T-helper 22 cell (primary cell): ENCODE data around the gene PHGDH.
"Not testable (repeated sequence)": the region's sequence is repeated elsewhere in the genome, so short reads cannot be mapped to it uniquely, and the experiment has no call there.

Source experiments
- DNase-seq: peaks from one replicate; pipeline ENCODE4 v3.0.0-alpha.2; 2020; ENCODE audit warnings: low read depth

PHGDH gene

DNA sequence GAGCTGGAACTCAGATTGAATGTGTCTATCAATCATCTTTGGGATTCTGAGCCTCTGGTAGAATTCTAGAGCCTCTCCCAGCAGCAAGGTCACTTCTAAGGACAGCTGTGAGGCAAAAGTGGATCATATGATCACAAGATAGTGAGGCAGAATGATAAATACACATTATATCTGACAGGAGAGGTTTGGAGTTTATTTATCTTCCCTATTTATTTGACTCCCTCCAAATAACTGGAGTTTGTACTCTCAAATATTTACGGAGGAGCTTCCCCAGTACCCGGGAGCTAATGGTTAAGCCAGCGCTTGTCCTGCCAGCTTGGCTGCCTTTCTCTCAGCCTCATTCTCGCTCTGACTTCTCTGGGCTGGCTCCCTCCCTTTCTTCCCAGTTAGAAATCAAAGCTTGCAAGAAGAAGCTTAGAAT, 54.6 kb downstream of the PHGDH start:
- no peak for DNase-seq

DNA sequence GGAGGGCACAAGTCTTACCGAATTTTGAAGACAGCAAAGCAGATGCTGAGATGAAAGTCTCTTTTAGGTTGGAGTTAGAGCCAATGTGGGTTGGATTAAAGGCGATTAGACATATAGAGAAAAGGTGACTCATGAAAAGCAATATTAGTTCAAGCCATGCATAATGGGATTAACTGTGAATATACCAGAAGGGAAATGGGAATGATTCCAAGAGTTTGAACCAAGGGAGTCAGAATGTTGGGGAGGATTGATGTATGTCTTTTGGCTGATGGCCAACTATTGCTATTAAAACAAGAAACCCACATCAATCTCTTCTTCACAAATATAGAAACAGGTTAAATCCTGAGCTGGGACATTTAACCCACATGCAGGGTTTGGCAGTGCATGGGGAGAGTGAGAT, 55.8 kb downstream of the PHGDH start:
- no peak for DNase-seq

DNA sequence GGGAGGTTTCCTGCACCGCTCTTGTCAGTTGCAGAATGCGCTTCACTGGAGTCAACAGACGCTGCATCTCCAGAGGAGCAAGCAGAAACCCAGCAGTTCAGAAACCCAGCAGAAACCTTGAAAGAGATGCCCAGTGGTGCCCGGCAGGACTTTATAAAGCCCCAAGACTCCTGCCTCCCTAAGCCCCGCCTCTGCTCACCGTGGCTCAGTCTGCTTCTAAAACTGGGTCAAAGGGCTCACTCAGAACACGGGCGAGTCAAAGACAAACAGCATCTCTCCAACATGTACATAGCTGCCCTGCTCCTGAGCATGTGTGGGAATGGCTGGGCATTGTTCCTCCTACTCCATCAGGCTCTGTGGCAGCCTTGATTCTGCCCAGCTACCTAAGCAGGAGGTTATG, 57.0 kb downstream of the PHGDH start, which contains the start of gene HMGCS2:
HMGCS2 (minus strand) TSS at position 128 of the 400 bp plus-strand sequence; CDS start at position 67, 61 bp downstream.
- no peak for DNase-seq

DNA sequence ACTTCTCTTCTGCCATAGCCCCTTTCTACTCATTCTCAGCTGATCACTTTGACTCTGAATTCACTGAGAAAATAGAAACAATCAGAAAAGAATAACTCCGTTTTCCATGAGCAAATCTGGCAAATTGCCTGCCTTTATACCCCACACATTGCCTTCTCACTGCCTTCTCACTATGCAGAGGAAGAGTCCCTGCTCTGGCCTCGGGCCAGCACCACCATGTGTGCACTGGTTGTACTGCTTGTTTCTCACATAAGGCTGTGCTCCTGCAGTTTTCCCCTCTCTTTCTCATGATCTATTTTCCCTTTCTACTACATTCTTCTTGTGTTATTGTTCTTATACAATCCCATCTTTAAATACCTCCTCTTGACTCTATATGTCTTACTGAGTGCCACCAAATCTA, 59.3 kb downstream of the PHGDH start:
- DNase-seq, result no peak

DNA sequence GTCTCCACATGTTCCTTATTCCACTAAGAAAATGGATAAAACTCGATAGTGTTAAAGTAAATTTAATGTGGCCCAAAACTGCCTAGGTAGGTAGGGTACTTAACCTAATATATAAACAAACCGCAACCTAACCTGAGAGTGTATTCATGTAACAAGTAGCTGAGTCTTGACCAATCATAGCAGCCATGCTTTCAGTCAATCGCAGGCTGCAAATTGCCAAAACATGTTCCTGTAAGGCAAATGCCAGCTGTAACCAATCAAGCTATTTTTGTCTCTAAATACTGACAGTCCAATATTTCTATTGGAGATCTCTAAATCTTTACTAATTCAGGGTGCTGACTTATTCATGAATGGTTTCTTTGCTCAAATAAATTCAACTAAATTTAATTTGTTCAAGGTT, 60.0 kb downstream of the PHGDH start:
- DNase-seq, result no peak

DNA sequence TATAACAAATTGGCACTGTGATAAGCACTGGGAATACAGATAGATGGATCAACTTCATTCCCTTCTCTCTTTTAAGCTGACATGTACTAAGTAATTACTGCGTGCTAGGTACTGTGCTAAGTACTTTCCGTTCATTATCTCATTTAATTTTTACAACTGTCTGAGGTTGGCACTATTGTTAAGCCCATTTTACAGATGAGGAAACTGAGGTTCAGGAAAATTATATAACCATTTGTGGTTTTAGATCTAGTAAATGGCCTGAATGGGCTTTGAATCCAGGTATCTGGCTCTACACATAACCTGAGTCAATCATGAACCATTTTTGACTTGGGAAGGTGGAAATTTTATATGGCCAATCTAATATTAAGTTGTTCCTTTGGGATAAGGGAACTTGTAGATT, 60.6 kb downstream of the PHGDH start:
- no peak for DNase-seq

DNA sequence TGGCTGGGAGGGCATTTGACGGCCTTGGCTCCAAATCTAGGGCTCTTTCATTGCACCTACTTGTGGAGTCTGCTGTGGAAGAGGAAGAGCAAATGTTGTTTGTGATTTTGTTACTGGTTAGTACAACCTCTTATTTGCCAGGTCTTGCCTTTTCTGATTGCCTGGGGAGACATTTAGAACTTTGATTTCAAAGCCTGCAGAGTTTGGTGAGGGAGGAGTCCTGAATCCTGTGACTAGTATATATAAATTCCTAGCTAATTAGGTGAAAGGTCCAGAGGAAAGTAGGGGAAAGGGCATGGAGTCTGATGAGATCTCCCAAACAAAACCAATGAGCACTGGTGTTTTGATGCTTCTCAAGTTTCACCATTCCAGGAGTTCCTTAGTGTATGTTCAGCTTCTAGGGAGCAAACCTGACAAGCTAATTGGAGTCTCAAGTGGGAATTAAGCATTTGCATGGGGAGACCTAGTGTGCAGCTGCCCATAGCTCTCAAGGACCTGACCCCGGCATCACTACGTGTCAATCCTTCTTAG, 62.0 kb downstream of the PHGDH start:
- no peak for DNase-seq

DNA sequence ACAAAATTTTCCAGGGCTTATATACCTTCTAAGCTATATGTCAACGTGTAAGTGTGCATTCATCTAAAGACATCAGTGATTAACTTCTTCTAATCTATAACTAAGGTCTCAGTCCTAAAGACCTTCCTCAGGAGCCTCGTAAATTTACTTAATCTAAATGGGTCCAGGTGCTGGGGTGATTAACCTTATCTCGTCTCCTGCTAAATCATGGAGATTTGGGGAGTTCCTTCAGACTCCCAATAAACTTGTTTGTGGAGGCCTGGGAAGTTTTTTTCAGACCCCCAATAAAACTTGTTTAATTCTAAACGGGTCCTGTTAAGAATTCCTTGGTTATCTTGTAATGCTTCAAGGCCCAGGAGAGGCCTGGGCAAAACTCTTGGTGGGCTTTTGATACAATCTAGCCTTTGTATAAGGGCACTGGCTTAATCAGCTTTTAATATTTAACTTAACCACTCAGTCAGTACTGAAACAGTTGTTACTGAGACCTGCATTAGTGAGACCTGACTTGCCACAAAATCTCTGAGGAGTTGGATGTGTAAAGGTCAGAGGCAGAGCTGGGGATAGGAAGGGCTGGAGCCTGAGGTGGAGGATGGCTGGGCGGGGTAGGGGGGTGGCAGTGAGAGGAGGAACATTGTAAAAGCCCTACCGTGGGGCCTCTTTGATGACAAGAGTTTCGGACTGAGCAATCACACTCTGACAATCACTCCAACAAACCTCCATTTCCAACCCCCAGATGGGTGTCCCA, 63.2 kb downstream of the PHGDH start:
- no peak for DNase-seq

DNA sequence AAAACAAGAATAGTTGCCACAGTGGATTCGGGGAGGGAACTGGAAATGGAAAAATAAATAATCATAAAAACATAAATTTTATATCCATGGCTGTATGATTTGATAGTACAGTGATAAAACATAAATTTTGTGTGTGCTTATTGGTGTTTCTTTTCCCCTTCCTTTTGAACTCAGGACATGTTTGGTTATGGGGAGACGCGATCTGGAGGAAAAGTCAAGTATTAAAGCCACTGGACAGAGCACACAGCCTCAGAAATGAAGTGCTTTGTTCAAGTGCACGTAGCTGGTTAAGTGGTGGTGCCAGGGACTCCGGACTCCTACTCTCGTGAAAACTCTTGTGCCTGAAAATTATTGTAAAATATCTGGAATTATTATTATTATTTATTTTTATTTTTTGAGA, 66.6 kb downstream of the PHGDH start:
- no peak for DNase-seq

DNA sequence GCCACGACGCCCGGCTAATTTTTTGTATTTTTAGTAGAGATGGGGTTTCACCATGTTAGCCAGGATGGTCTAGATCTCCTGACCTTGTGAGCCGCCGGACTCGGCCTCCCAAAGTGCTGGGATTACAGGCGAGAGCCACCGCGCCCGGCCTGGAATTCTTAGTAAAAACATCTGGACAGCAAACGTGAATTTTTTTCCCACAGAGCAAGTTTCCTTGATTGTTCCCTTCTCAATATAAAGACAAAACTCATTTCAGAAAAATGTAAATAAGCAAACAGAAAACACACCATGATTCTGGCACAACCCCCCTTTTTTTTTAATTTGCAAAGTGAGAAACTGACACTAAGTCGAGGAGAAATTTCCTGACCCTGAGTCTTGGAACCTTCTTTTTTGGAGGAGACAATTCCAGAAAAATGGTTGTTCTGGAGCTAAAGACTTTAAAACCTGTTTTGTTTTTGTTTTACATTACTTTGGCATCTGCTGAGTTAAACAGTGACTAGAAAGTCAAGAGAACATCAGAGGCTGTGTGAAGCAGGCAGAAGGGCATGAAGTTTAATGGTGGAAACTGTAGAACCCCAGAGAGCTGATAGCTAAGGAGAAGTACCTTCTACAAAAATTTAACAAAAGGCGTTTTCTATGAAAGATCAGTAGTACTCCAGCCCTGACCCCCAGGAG, 67.3 kb downstream of the PHGDH start:
- DNase-seq, result no peak

DNA sequence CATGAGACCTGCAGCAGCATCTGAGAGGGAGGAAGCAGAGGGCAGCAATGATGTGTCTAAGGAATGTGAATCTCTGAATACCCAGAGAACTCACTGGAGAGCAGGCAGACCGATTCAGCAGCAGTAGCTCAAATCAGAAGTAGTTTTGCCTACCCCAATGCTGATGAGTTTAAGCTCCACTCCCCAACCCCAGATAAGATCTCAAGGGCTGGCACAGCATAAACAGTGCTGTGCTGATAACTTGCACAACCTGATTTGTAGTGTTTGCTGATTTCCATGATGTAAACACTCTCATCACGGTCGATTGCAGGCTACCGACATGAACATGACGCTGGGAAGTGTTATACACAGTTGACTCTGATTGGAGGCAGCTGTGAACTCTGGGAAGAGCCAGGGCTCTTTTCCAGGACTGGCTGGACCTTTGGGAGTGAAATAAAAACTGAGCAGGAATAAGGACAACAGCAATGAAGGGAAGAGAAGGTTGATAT, 68.2 kb downstream of the PHGDH start:
- DNase-seq, result no peak

DNA sequence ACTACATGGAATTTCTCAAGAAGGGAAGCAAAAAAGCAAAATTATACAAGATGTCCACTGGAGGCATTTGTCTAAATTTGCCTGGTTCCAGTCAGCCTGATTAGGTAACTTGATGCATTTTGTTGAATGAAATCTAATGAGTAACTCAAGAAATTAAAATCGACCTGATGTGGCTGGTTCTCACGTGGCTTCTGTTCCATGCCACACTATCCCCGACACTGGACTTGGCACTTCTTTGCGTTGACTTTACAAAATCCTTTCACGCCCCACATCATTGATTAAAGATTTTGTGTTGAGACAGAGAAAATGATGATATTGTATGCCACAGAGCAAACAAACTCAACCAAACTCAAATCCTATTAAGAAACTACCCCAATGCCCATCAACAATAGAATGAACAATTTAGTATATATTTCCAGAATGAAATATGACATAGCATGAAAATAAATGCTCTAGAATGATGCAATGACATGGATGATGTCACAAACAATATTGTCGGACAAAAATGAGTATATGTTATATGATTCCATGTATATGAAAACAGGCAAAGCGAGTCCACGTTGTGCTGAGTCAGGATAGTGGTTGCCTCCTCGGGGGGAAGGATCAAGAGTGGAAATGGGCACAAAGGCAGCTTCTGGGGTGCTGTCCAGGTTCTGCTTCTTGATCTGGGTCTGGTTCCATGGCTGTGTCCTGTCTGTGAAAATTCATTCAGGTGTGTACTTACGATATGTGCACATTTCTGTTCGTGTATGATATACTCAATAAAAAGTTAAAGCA, 69.9 kb downstream of the PHGDH start:
- DNase-seq, result no peak

DNA sequence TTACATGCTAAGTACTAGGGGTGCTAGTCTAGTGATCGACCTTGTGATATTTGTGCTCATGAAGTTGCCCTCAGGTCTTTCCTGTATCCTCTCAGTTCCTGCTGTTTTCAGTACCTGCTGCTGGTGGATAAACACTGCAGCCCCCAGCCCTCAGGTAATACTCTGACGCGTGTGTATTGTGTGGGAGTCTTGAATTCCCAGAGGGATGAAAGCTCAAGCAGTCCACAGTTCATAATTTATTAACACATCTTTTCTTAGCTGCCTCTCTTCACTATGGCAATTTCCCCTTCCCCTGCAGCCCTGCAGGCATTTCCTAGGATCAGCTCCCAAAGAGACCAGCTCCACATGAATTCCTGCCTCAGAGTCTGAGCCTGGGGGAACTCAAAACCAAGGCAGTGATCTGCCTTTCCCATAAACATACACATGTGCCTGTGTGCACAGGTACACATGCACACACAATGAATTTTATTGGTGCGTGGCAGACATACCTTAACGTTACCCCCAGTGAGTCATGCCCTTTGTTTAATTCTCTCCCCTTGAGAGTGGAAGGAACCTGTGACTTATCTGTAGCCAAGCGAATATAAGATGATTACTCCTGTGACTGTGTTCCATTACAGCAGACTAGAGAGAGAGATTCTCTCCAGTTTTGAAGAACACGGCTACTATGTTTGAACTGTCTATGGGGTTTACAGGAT, 71.0 kb downstream of the PHGDH start:
- DNase-seq, result no peak

DNA sequence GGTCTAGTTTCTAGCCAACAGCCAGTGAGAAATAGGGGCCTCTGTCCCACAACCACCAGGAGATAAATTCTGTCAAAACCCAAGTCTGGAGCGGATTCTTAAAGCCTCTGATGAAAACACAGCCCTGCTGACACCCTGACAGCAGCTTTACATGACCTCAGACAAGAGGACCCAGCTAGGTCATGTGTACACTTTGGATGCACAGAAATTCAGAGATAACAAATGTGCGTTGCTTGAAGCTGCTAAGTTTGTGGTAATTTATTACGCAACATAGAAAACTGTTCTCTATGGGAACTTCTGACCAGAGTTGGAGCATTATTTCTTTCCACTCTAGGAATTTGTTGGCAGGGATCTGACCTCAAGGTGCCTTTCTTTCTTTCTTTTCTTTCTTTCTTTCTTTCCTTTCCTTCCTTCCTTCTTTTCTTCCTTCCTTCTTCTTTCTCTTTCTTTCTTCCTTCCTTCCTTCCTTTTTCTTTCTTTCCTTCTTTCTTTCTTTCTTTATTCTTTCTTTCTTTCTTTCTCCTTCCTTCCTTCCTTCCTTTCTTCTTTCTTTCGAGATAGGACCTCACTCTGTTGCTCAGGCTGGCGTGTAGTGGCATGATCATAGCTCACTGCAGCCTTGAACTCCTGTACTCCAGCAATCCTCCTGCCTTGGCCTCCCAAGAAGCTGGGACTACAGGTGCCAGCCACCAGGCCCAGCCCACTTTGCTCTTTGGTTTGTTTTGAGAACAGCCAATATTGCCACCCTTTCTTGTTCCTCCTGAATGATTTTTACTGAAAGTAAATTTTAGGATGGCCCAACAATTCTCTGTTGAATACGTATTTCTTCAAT, 71.8 kb downstream of the PHGDH start:
- no peak for DNase-seq

DNA sequence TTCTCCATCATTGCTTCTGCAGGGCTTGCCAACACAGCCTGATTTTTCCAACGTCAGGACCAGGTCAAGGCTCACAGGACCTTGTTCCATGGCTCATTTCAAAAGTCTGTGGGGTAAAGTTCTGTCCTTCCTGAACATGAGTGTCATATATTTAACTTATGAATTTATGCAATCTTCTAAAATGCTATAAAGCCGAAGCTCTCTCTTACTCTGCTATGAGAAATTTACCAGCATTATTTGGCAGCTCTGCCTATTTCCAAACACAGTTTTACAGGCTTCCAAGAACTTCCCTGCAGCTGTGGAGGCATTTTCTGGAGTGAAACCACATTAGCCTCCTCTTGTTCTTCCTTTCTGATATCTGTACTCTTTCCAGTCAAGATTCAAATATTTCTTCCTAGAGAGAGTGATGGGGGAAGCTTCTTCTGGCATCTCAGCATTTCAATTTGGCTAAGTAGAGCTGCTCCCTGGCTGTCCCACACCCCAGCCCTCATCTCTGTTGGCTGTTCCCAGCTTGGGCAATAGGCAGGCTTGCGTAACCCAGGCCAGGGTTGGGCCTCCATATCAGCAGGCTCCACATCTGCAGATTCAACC, 72.6 kb downstream of the PHGDH start:
- no peak for DNase-seq

DNA sequence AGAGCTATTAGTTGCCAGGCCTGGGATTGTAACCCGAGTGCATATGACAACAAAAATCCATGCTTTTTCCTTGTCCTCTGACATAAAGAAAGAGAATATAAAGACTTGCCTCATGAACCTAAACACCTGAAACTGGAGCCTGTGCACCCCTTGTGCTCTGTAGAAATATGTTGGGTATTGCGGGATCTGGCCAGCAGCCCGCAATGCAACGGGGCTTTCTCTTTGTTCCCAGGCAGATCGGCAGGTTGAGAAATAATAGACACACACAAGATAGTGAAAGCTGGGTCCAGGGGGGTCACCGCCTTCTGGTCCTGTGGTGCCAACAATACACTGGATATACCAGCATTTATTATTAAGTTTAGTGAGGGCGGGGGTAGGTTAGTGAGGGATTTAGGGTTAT, 74.3 kb downstream of the PHGDH start:
- DNase-seq, result not testable (repeated sequence)

DNA sequence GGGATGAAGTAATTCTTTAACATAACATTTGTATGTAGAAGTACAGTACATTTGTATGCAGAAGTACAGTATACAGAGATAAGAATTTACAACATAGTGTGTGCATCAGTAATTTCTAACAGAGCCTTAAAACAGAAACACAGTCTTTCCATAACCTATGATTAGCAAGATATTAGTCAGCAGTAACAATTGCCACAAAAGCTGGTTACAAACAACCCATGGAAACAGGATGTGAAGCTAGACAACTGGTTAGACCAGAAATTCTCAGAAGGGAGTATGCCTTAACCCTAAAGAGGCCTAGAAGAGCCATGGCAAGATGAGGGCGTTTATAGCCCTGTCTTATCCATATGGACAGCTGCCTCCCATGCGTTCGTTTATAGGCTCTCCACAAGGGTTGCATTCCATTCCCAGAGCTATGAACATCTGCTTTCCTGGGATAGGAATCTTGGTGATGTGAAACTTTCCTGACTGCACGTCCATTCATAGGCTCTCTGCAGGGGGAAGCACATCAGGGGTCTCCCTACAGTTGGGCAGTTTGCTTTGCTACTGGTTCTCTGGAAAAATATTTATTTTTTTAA, 74.8 kb downstream of the PHGDH start:
- DNase-seq, result not testable (repeated sequence)

DNA sequence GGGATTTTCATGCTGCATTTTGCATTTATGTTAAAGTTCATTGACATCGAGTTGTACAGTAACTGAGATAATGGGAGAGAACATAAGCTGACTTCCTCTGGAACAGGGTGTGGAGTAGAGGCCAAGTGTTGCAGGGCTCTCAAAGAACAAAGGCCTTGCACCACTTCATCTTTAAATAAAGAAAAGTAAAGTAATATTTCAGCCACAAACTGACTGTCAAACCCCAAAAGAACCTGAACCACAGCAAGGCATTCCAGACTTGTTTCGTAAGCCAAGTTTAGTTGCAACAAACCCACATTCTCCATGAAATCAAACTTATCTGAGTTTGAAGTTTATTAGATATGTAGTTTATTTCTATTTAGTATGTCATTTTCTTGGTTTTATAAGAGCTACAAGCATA, 76.0 kb downstream of the PHGDH start:
- no peak for DNase-seq

DNA sequence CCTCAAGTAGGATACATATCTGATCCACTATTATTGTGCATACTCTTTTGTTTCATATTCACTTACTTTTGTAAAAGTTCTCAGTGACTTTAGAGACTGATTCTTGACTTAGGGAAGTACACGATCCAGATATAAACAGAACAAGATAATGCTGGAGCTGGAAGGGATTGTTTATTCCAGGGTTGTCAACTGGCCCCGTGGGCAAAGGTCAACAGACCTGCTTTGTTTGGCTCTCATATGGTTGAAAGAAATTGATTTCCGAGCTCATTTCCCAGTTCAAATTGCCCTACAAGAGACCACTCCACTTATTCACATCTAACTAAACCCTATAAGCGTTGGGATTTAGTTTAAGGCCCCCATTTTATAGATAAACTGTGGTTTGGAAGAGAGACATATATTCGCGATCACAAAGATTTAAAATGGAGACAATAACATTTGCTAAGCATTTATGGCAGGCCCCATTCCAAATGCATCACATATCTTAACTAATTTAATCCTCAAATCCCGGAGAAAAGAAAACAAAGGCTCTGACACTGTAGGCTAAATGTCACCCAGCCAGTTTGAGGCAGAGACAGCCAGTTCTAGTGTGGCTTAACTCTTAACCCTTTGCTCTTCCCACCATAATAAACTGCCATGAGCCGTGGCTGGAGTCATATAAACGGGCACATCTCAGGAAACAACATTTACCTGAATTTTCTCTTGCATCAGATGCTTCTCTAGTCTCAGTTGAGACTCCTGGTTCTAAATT, 78.9 kb downstream of the PHGDH start:
- no peak for DNase-seq
